Hematopoietic multipotent progenitor cell treated with erythropoietin and hydrocortisone succinate and interleukin-3 and kit ligand, for 17 days (in vitro differentiated cells): Measurements from ENCODE around the gene SLC25A27.
A peak's percentile ranks its signal among the peaks of the same experiment; 100 is the strongest.
"Not testable (repeated sequence)": the region's sequence is repeated elsewhere in the genome, so short reads cannot be mapped to it uniquely, and the experiment has no call there.

Experiments
- DNase-seq: peaks from one replicate; pipeline ENCODE4 v3.0.0-alpha.2; 2015; ENCODE audit warnings: low spot score

SLC25A27 gene

GRCh38 chr6:46652603-46653438, at the start of gene SLC25A27, which contains the start of gene CYP39A1:
Gene SLC25A27, plus strand, starts transcription at chr6:46652975. Its CDS starts 218 bp downstream, at chr6:46653193.
Gene CYP39A1, minus strand, starts transcription at chr6:46652818. Its CDS starts 236 bp downstream, at chr6:46652582.
- DNase-seq, result peak; percentile 44

- no peak for DNase-seq
These were observed 47.5 kb upstream of the SLC25A27 start for GRCh38 chr6:46605091-46605797.

- DNase-seq, result no peak
These were observed 46.4 kb upstream of the SLC25A27 start for GRCh38 chr6:46606338-46606737.

- DNase-seq, result no peak
These were observed 41.8 kb upstream of the SLC25A27 start for GRCh38 chr6:46610862-46611553.

- no peak for DNase-seq
These were observed 40.1 kb upstream of the SLC25A27 start for GRCh38 chr6:46612645-46613044.

- DNase-seq, result no peak
These were observed 34.0 kb upstream of the SLC25A27 start for GRCh38 chr6:46618726-46619125.

GRCh38 chr6:46626228-46626909, 26.4 kb upstream of the SLC25A27 start:
- no peak for DNase-seq

GRCh38 chr6:46626976-46627375, 25.8 kb upstream of the SLC25A27 start:
- no peak for DNase-seq

- no peak for DNase-seq
These were observed 24.3 kb upstream of the SLC25A27 start for GRCh38 chr6:46628498-46628897.

- no peak for DNase-seq
These were observed 23.8 kb upstream of the SLC25A27 start for GRCh38 chr6:46628976-46629375.

GRCh38 chr6:46629691-46630090, 23.1 kb upstream of the SLC25A27 start:
- no peak for DNase-seq

- DNase-seq, result no peak
These were observed 20.7 kb upstream of the SLC25A27 start for GRCh38 chr6:46632053-46632452.

- DNase-seq, result no peak
These were observed 17.3 kb upstream of the SLC25A27 start for GRCh38 chr6:46635462-46635861.

- no peak for DNase-seq
These were observed 15.6 kb upstream of the SLC25A27 start for GRCh38 chr6:46637145-46637544.

GRCh38 chr6:46637933-46638332, 14.8 kb upstream of the SLC25A27 start:
- no peak for DNase-seq

- DNase-seq, result no peak
These were observed 14.1 kb upstream of the SLC25A27 start for GRCh38 chr6:46638650-46639049.

GRCh38 chr6:46642928-46643751, 9.6 kb upstream of the SLC25A27 start:
- DNase-seq, result no peak

GRCh38 chr6:46645265-46645664, 7.5 kb upstream of the SLC25A27 start:
- DNase-seq, result no peak

- not testable (repeated sequence) for DNase-seq
These were observed 4.7 kb upstream of the SLC25A27 start for GRCh38 chr6:46648108-46648507.

GRCh38 chr6:46648869-46649492, 3.8 kb upstream of the SLC25A27 start:
- DNase-seq, result no peak

GRCh38 chr6:46651006-46651405, 1.8 kb upstream of the SLC25A27 start:
- DNase-seq, result no peak
